Lower lobe of right lung (tissue), 2 donors: ENCODE measurements around the gene ZBTB46. TPM values are rescaled to one million over a fixed set of nuclear protein-coding genes. Genes with fewer than 3 reads are reported as not detected.

Experiments used
- ATAC-seq, 2 donors: fragments of 200-7000 bp; cut with Tn5 transposase; one replicate each; pipeline ENCODE4 v1.9.1; 2020 to 2022; ENCODE audit warnings: mild to moderate bottlenecking in 2 of 2, moderate library complexity in 2 of 2
- DNase-seq: peaks from one replicate; pipeline ENCODE4 v3.0.0-alpha.2; 2020
- H3K27ac ChIP-seq: fragments of 200-600 bp; one replicate; pipeline ENCODE4 v1.8.0; 2022
- H3K27me3 ChIP-seq: fragments of 200-600 bp; one replicate; pipeline ENCODE4 v1.8.0; 2022; ENCODE audit warnings: low read depth
- H3K36me3 ChIP-seq: fragments of 200-600 bp; one replicate; pipeline ENCODE4 v1.8.0; 2022; ENCODE audit warnings: mild to moderate bottlenecking
- H3K4me1 ChIP-seq: fragments of 200-600 bp; one replicate; pipeline ENCODE4 v1.8.0; 2022
- H3K4me3 ChIP-seq: fragments of 200-600 bp; one replicate; pipeline ENCODE4 v1.8.0; 2022; ENCODE audit warnings: mild to moderate bottlenecking
- H3K9me3 ChIP-seq: fragments of 200-600 bp; one replicate; pipeline ENCODE4 v1.8.0; 2022
- CTCF ChIP-seq: fragments of 200-600 bp; IDR thresholded peaks from one replicate; pipeline ENCODE4 v1.8.0; 2022; ENCODE audit warnings: antibody characterized with exemption, mild to moderate bottlenecking
- intact Hi-C: fragments of 100-400 bp; cut with DNase I; formaldehyde crosslinking; loops from one replicate; pipeline ENCODE4 v1.11.0; 2022
- total RNA-seq: library from RNA; stranded (reverse); fragmentation: NEBNext Ultra II Directional; extraction: Animal tissue kit (Norgen Biotek cat#: 25700); gene quantifications from one replicate; pipeline ENCODE4 v1.2.1, GENCODE V29; 2021
- donor health status: DM: no; HTN: yes; CAD: no; lungs with severe emphysema.

The ZBTB46 gene
- total RNA-seq, 1 donor from 2014 or later = 9.9 TPM

- H3K27me3 ChIP-seq = no peaks in the 10 kb centered on the region
- H3K36me3 ChIP-seq = no peaks in the 10 kb centered on the region
- no peak overlapping the region for H3K27ac ChIP-seq
- TF ChIP-seq CTCF = no peak
- DNase-seq = no peak
- intact Hi-C loops = no loop called here
- ATAC-seq = no peak
- no peaks in the 10 kb centered on the region for H3K9me3 ChIP-seq
- H3K4me1 ChIP-seq = no peaks in the 10 kb centered on the region
- H3K4me3 ChIP-seq = no peak overlapping the region
These were observed 20.2 kb downstream of the ZBTB46 start for GRCh38 chr20:63810730-63811490.

GRCh38 chr20:63809856-63810255 lies 21.2 kb downstream of the ZBTB46 start:
- no peak overlapping the region for H3K27ac ChIP-seq
- no peaks in the 10 kb centered on the region for H3K36me3 ChIP-seq
- H3K9me3 ChIP-seq = no peaks in the 10 kb centered on the region
- DNase-seq (no peak), ATAC-seq (no peak)
- intact Hi-C loops = no loop called here
- H3K4me1 ChIP-seq = no peaks in the 10 kb centered on the region
- no peak for TF ChIP-seq CTCF
- H3K4me3 ChIP-seq = no peak overlapping the region
- H3K27me3 ChIP-seq = no peaks in the 10 kb centered on the region

- Histone ChIP-seq H3K4me3 (no peak overlapping the region), H3K4me1 (no peaks in the 10 kb centered on the region), H3K27me3 (no peaks in the 10 kb centered on the region), H3K27ac (no peak overlapping the region), H3K9me3 (no peaks in the 10 kb centered on the region), H3K36me3 (no peaks in the 10 kb centered on the region)
- ATAC-seq = peak in 1 of 2 donors; percentile 24
- DNase-seq = no peak
- intact Hi-C loops = no loop called here
- no peak for TF ChIP-seq CTCF
These were observed 21.9 kb downstream of the ZBTB46 start for GRCh38 chr20:63808964-63809674.

GRCh38 chr20:63808145-63808724 lies 22.8 kb downstream of the ZBTB46 start:
- intact Hi-C loops = no loop called here
- Histone ChIP-seq H3K27me3 (no peaks in the 10 kb centered on the region), H3K4me3 (no peak overlapping the region), H3K27ac (no peak overlapping the region), H3K36me3 (no peaks in the 10 kb centered on the region), H3K9me3 (no peaks in the 10 kb centered on the region), H3K4me1 (peaks cover 1% of the 10 kb centered on the region)
- TF ChIP-seq CTCF = no peak
- DNase-seq = no peak
- ATAC-seq = no peak

GRCh38 chr20:63807654-63808053 lies 23.4 kb downstream of the ZBTB46 start:
- no peak for DNase-seq
- peaks cover 6% of the 10 kb centered on the region for H3K4me1 ChIP-seq
- ATAC-seq = no peak
- H3K27ac ChIP-seq = no peak overlapping the region
- H3K4me3 ChIP-seq = no peak overlapping the region
- TF ChIP-seq CTCF = no peak
- H3K9me3 ChIP-seq = no peaks in the 10 kb centered on the region
- intact Hi-C loops = no loop called here
- no peaks in the 10 kb centered on the region for H3K27me3 ChIP-seq
- H3K36me3 ChIP-seq = no peaks in the 10 kb centered on the region
